Neuronal stem cell (in vitro differentiated cells): ENCODE results near the gene TJAP1. TPM values are rescaled to one million over a fixed set of nuclear protein-coding genes. Genes with fewer than 3 reads are reported as not detected.

Source experiments
- DNase-seq: peaks from one replicate; pipeline ENCODE4 v3.0.0-alpha.2; 2013; ENCODE audit warnings: low spot score
- H2AFZ ChIP-seq: one replicate; pipeline ENCODE4 v1.6.1; 2013; ENCODE audit warnings: mild to moderate bottlenecking, low read length, inconsistent platforms
- H2AK5ac ChIP-seq: 2 replicates; pipeline ENCODE4 v1.6.1; 2013; ENCODE audit warnings: low read depth, mild to moderate bottlenecking, inconsistent platforms, low read length, moderate library complexity, mixed read lengths
- H2BK120ac ChIP-seq: 2 replicates; pipeline ENCODE4 v1.6.1; 2013; ENCODE audit warnings: low read depth, mild to moderate bottlenecking, inconsistent platforms, low read length, moderate library complexity, mixed read lengths
- H2BK12ac ChIP-seq: one replicate; pipeline ENCODE4 v1.6.1; 2013; ENCODE audit warnings: low read length, inconsistent platforms
- H2BK15ac ChIP-seq: 2 replicates; pipeline ENCODE4 v1.6.1; 2013; ENCODE audit warnings: mild to moderate bottlenecking, low read length, inconsistent platforms, mixed read lengths
- H2BK5ac ChIP-seq: one replicate; pipeline ENCODE4 v1.6.1; 2013; ENCODE audit warnings: inconsistent platforms, mild to moderate bottlenecking, low read length, moderate library complexity
- H3K14ac ChIP-seq: one replicate; pipeline ENCODE4 v1.6.1; 2013; ENCODE audit warnings: low read length, inconsistent platforms
- H3K18ac ChIP-seq: 2 replicates; pipeline ENCODE4 v1.6.1; 2013; ENCODE audit warnings: low read length, inconsistent platforms
- H3K23ac ChIP-seq: 2 replicates; pipeline ENCODE4 v1.6.1; 2013; ENCODE audit warnings: low read depth, mild to moderate bottlenecking, mixed read lengths, low read length, inconsistent platforms; ENCODE audit not compliant: poor library complexity
- H3K27ac ChIP-seq: replicated peaks from 3 replicates; pipeline ENCODE4 v1.5.1; 2013; ENCODE audit warnings: low read length, inconsistent platforms
- H3K27me3 ChIP-seq, 3 experiments: 2 replicates each; pipeline ENCODE4 v1.6.1; 2013; ENCODE audit warnings: low read length in 3 of 3, mild to moderate bottlenecking in 2 of 3, inconsistent platforms in 1 of 3, low read depth in 1 of 3, mixed read lengths in 1 of 3, moderate library complexity in 1 of 3; ENCODE audit not compliant: control insufficient read depth in 3 of 3, insufficient read depth in 3 of 3
- H3K36me3 ChIP-seq, 2 donors: replicated peaks in 1 of 2; 2 replicates each; pipeline ENCODE4 v1.6.1; 2013; ENCODE audit warnings: low read length in 2 of 2; ENCODE audit not compliant: control insufficient read depth in 2 of 2, insufficient read depth in 2 of 2
- H3K4ac ChIP-seq: 2 replicates; pipeline ENCODE4 v1.6.1; 2013; ENCODE audit warnings: inconsistent platforms, mild to moderate bottlenecking, low read length, moderate library complexity
- H3K4me1 ChIP-seq, 2 donors: 1 replicate in 1 of 2; 2 replicates in 1 of 2; pipeline ENCODE4 v1.6.1; 2013; ENCODE audit warnings: low read length in 2 of 2, low read depth in 1 of 2; ENCODE audit not compliant: control insufficient read depth in 2 of 2, insufficient read depth in 1 of 2
- H3K4me2 ChIP-seq: one replicate; pipeline ENCODE4 v1.6.1; 2013; ENCODE audit warnings: mild to moderate bottlenecking, low read length, inconsistent platforms; ENCODE audit not compliant: insufficient read depth, poor library complexity, severe bottlenecking
- H3K4me3 ChIP-seq, 2 donors: 2 replicates each; pipeline ENCODE4 v1.5.1; 2013; ENCODE audit warnings: low read length in 2 of 2, mild to moderate bottlenecking in 2 of 2, inconsistent platforms in 1 of 2, moderate library complexity in 1 of 2
- H3K79me1 ChIP-seq: one replicate; pipeline ENCODE4 v1.6.1; 2013; ENCODE audit warnings: low read depth, mild to moderate bottlenecking, inconsistent platforms, low read length, moderate library complexity
- H3K9ac ChIP-seq: one replicate; pipeline ENCODE4 v1.6.1; 2013; ENCODE audit warnings: mild to moderate bottlenecking, low read depth, low read length, inconsistent platforms; ENCODE audit not compliant: poor library complexity
- H3K9me3 ChIP-seq, 2 donors: replicated peaks in 1 of 2; 2 replicates each; pipeline versions ENCODE3 to v1.6.1; 2013; ENCODE audit warnings: low read length in 2 of 2, mild to moderate bottlenecking in 2 of 2, inconsistent platforms in 1 of 2, low read depth in 1 of 2, mixed read lengths in 1 of 2, moderate library complexity in 1 of 2; ENCODE audit not compliant: control insufficient read depth in 2 of 2, insufficient read depth in 1 of 2
- H4K8ac ChIP-seq: one replicate; pipeline ENCODE4 v1.6.1; 2013; ENCODE audit warnings: low read depth, mild to moderate bottlenecking, inconsistent platforms, low read length, moderate library complexity
- H4K91ac ChIP-seq: one replicate; pipeline ENCODE4 v1.6.1; 2013; ENCODE audit warnings: low read length, low read depth, mild to moderate bottlenecking, inconsistent platforms; ENCODE audit not compliant: poor library complexity
- WGBS, 2 donors: extraction: QIAGEN DNeasy Blood & Tissue Kit; methylation state at CpG; one replicate each; pipeline ENCODE4 v1.1.7; 2013; ENCODE audit warnings: missing lambda C conversion rate in 2 of 2, mixed read lengths in 1 of 2; ENCODE audit not compliant: insufficient read length in 2 of 2, insufficient replicate concordance in 1 of 2; ENCODE audit errors: extremely low coverage in 2 of 2; 5-methylcytosine and 5-hydroxymethylcytosine counted together
- small RNA-seq: library from polyadenylated mRNA; stranded (forward); fragments of <200 nt; extraction: miRNeasy Mini kit (QIAGEN cat#:217004); gene quantifications from one replicate; pipeline ENCODE3, GENCODE V24; 2013; ENCODE audit not compliant: insufficient read depth

The TJAP1 gene

DNA sequence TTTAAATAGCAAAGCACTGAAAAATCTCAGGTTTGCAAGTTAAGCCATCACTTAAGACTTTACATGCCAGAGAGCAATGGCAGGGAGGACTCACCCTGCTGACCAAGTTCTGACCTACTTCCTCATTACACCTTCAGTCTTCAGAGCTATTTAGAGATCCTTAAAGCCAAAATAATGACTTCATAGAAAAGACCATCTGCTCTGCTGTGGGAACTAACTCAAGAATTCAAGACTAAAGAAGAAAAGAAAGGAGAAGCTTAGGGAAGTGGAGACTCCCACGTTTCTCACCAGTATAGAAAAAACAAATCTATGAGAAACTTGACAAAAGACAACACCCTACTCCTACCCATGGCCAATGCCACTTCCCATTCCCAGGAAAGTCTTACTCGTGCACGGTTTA, 69.9 kb downstream of the TJAP1 start:
- no peak overlapping the region for H2BK120ac ChIP-seq
- no peak overlapping the region for H3K4ac ChIP-seq
- no peaks in the 10 kb centered on the region for H3K27me3 ChIP-seq
- H4K8ac ChIP-seq, result no peak overlapping the region
- no peaks in the 10 kb centered on the region for H3K9me3 ChIP-seq
- WGBS, 2 donors, result no CpG with 5 or more reads among the region's 3 CpGs
- H3K4me3 ChIP-seq, result no peak overlapping the region
- H3K18ac ChIP-seq, result no peak overlapping the region
- H3K4me2 ChIP-seq, result no peak overlapping the region
- H2AK5ac ChIP-seq, result no peak overlapping the region
- no peak overlapping the region for H3K27ac ChIP-seq
- no peaks in the 10 kb centered on the region for H3K4me1 ChIP-seq
- no peaks in the 10 kb centered on the region for H3K79me1 ChIP-seq
- H3K9ac ChIP-seq, result no peak overlapping the region
- H2AFZ ChIP-seq, result no peak overlapping the region
- H3K36me3 ChIP-seq, result peaks cover 33 to 98% of the 10 kb centered on the region in 2 donors
- no peak overlapping the region for H4K91ac ChIP-seq
- no peak overlapping the region for H2BK5ac ChIP-seq
- H3K14ac ChIP-seq, result no peak overlapping the region
- no peak overlapping the region for H3K23ac ChIP-seq
- no peak overlapping the region for H2BK15ac ChIP-seq
- DNase-seq, result no peak
- no peak overlapping the region for H2BK12ac ChIP-seq

Small RNA genes within 50 kb of the gene (small RNA-seq; reads per million reads assigned to genes)
- gene MIR6780B (1.6 reads per million), gene RF00426 (not detected), gene RNU6-1113P (not detected)
